LoVo (cell line): ENCODE results near the gene C12orf43.

Source experiments
- DNase-seq: peaks from one replicate; pipeline ENCODE4 v3.0.0-alpha.2; 2016; ENCODE audit warnings: low spot score

Gene C12orf43

DNA sequence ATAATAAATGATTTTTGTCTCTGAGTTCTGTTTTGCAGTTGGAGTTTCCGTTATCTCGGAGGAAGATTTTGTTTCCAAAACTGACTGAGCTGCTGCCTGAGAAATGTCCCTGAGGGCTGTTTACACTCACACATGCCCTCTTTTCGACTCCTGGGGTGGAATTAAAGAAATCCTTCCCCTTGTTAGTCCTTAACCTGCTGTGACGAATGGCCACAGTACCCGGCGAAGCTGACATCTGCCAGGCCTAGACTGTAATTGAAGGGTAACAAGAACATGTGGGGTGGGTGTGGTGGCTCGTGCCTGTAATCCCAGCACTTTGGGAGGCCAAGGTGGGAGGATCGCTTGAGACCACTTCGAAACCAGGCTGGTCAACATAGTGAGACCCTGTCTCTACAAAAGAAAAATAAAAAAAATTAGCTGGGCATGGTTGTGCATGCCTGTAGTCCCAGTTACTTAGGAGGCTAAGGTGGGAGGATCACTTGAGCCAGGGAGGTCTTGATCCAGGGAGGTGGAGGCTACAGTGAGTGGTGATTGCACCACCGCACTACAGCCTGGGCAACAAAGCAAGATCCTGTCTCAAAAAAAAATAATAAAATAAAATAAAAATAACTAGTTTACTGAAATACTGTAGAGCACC lies 14.4 kb upstream of the C12orf43 start:
- no peak for DNase-seq

DNA sequence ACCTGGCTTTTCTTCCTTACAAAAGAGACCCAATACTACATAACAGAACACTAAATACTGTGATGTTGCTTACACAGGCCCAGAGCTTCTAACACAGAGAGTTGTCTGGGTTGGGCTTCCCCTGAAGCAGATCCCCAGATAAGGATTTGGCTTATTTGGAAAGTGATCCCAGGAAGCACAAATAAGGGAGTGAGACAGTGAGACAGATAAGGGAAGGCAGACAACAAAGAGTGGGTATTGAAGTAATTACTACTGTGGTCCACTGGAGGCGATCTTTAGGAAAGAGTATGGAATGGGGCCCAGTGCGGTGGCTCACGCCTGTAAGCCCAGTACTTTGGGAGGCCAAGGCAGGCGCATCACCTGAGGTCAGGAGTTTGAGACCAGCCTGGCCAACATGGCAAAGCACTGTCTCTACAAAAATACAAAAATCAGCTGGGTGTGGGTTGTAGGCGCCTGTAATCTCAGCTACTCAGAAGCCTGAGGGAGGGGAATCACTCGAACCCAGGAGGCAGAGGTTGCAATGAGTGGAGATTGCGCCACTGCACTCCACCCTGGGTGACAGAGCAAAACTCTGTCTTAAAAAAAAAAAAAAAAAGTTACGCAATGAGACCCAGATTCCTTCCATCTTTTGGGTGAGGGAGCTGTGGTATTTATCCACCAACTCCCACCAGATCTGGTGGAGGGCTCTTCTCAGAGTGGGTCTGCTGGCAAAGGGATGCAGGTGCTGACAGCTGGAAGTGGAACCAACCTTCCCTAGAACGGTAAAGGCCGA lies 10.2 kb upstream of the C12orf43 start:
- peak; percentile 12 for DNase-seq

GRCh38 chr12:121025442-121026226 lies 9.3 kb upstream of the C12orf43 start:
- peak; percentile 85 for DNase-seq

- DNase-seq: no peak
These were observed 7.5 kb upstream of the C12orf43 start for GRCh38 chr12:121023799-121024198.

DNA sequence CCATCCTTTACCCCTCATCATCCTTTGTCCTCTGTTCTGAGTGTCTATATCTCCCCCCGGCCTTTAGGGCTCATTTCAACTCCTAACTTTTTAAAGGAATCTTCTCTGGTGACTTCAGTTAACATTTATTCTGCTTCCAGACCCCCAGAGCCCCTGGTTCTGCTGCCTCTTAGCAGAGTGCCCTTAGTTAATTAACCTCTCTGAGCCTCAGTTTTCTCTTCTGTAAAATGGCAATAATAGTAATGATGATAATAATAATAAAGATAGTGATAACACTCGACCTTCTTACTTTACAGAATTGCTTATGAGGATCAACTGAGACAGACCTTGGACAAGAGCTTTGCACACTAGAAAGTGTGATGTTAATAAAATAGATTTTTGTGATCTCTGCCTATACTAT lies 6.4 kb upstream of the C12orf43 start:
- no peak for DNase-seq

GRCh38 chr12:121021754-121022153 lies 5.5 kb upstream of the C12orf43 start:
- no peak for DNase-seq

- no peak for DNase-seq
These were observed 2.8 kb upstream of the C12orf43 start for GRCh38 chr12:121018860-121019617.

GRCh38 chr12:121017966-121018491 lies 1.7 kb upstream of the C12orf43 start:
- DNase-seq: no peak

- no peak for DNase-seq
These were observed 2.6 kb downstream of the C12orf43 start for GRCh38 chr12:121013715-121014114.

- DNase-seq: no peak
These were observed 4.5 kb downstream of the C12orf43 start for GRCh38 chr12:121011820-121012219.

GRCh38 chr12:121010860-121011259 lies 5.4 kb downstream of the C12orf43 start:
- DNase-seq: no peak

GRCh38 chr12:121009741-121010140 lies 6.5 kb downstream of the C12orf43 start:
- peak; percentile 41 for DNase-seq

DNA sequence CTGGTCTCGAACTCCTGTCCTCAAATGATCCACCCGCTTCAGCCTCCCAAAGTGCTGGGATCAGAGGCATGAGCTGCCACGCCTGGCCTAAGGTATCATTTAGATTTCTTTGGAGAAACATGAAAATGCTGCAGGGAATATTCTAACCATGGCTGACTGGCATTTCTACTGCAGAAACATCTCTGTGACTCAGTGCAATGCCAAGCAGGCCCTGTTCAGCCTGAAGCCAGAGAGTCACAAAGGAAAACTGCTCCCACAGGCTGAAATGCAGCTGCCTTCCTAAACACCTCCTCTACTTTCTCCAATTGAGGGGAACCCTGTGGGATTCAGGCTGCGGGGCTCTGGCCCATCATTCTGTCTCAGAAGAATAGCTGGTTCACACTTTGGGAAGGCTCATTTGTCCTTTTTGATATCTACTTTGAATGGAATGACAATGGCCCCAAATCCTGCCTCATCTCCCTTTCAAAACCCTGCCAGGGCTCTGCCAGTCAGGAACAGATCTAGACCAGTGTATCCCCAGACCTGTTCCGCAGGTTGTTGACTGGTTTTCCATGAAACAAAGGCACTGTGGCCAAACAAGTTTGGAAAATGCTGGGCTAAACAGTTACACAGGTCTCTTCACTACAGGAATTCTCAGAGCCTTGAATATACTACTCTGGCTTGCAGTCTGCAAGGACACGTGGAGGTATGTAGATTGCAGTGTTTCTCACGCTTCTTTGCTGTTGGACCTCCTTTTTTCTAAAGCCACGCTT lies 7.8 kb downstream of the C12orf43 start:
- no peak for DNase-seq

GRCh38 chr12:121005346-121005815 lies 10.9 kb downstream of the C12orf43 start:
- DNase-seq: peak; percentile 40

DNA sequence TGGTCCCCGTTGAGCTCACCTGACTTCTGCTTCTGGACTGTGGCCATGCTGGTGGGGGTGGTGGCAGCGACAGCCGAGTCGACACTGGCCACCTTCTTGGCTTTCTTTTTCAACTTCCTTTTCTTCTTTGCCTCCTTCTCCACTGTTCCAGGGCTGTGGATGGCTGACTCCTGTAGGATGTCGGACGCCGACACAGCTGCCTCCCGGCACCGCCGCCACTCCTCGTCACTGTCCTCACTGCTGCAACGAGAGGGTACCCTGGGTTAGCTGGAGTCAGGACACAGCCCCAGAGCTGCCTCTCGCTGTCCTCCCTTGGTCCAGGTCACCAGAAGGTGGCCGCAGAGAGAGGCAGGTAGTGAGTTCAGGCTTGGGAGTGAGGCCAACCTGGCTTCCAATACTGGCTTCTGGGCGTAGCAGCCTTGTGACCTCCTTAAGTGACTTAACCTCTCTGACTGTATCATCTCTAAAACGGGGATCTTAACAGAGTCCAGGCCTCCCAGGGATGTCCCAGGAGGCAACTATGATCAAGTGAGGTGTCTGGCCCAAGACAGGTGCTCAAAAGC lies 12.0 kb downstream of the C12orf43 start:
- no peak for DNase-seq

- no peak for DNase-seq
These were observed 12.6 kb downstream of the C12orf43 start for GRCh38 chr12:121003650-121004049.

DNA sequence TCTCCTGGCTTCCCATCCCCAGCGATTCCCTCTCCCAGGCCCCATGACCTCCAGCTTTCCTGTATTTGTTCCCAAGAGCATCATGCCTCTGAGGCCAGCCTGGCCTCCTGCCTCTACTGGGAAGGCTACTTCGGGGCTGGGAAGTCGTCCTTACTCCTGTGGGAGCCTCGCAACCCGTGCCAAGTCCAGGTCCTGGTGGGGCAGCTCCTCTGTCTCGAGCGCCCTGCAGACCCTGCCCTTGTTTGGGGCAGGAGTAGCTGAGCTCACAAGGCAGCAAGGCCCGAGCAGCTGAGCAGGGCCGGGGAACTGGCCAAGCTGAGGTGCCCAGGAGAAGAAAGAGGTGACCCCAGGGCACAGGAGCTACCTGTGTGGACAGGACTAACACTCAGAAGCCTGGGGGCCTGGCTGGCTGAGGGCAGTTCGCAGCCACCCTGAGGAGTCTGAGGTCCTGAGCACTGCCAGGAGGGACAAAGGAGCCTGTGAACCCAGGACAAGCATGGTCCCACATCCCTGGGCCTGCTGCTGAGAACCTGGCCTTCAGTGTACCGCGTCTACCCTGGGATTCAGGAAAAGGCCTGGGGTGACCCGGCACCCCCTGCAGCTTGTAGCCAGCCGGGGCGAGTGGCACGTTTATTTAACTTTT lies 14.3 kb downstream of the C12orf43 start:
- no peak for DNase-seq

DNA sequence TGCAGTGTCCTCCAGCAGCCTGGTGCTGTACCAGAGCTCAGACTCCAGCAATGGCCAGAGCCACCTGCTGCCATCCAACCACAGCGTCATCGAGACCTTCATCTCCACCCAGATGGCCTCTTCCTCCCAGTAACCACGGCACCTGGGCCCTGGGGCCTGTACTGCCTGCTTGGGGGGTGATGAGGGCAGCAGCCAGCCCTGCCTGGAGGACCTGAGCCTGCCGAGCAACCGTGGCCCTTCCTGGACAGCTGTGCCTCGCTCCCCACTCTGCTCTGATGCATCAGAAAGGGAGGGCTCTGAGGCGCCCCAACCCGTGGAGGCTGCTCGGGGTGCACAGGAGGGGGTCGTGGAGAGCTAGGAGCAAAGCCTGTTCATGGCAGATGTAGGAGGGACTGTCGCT lies 15.2 kb downstream of the C12orf43 start:
- DNase-seq: no peak

GRCh38 chr12:121000530-121000929 lies 15.8 kb downstream of the C12orf43 start:
- DNase-seq: no peak
